HEK293T (cell line): ENCODE measurements around the gene GPR160.

ENCODE experiments used
- ARNT ChIP-seq: fragments of 450-650 bp; IDR thresholded peaks from 2 replicates; pipeline ENCODE4 v1.6.1; 2017; ENCODE audit warnings: mild to moderate bottlenecking
- BHLHE40 ChIP-seq: fragments of 450-650 bp; IDR thresholded peaks from 2 replicates; pipeline ENCODE4 v1.6.1; 2016; ENCODE audit warnings: mild to moderate bottlenecking, moderate library complexity, borderline replicate concordance
- CTBP1 ChIP-seq: fragments of 450-650 bp; IDR thresholded peaks from 2 replicates; pipeline ENCODE4 v1.6.1; 2016; ENCODE audit warnings: borderline replicate concordance
- FOXA1 ChIP-seq: fragments of 450-650 bp; IDR thresholded peaks from 2 replicates; pipeline ENCODE4 v1.6.1; 2016; ENCODE audit warnings: mild to moderate bottlenecking
- FOXM1 ChIP-seq: fragments of 450-650 bp; IDR thresholded peaks from 2 replicates; pipeline ENCODE4 v1.6.1; 2017; ENCODE audit warnings: mild to moderate bottlenecking, borderline replicate concordance
- HDGF ChIP-seq: fragments of 450-650 bp; IDR thresholded peaks from 2 replicates; pipeline ENCODE4 v1.6.1; 2017; ENCODE audit warnings: antibody characterized with exemption, borderline replicate concordance
- L3MBTL2 ChIP-seq: fragments of 450-650 bp; conservative IDR thresholded peaks from 2 replicates; pipeline ENCODE4 v1.6.1; 2016; ENCODE audit warnings: mild to moderate bottlenecking
- NFRKB ChIP-seq: fragments of 450-650 bp; IDR thresholded peaks from 2 replicates; pipeline ENCODE4 v1.6.1; 2016; ENCODE audit warnings: mild to moderate bottlenecking, moderate library complexity
- SP1 ChIP-seq: fragments of 450-650 bp; IDR thresholded peaks from 2 replicates; pipeline ENCODE4 v1.6.1; 2017

GRCh38 chr3:169996063-169996462, 41.7 kb upstream of the GPR160 start:
- no peak for TF ChIP-seq FOXM1
- TF ChIP-seq BHLHE40, result no peak
- TF ChIP-seq SP1, result no peak
- no peak for TF ChIP-seq NFRKB
- no peak for TF ChIP-seq L3MBTL2
- no peak for TF ChIP-seq ARNT
- no peak for TF ChIP-seq FOXA1
- no peak for TF ChIP-seq CTBP1
- TF ChIP-seq HDGF, result no peak
